GM21360 (cell line): ENCODE results near the gene BCAS3.
"Not testable (repeated sequence)": the region's sequence is repeated elsewhere in the genome, so short reads cannot be mapped to it uniquely, and the experiment has no call there.

Source experiments
- ATAC-seq: cut with Tn5 transposase; IDR thresholded peaks from one replicate; pipeline ENCODE4 v1.9.1; 2021; ENCODE audit warnings: mild to moderate bottlenecking, moderate library complexity; ENCODE audit not compliant: unreplicated experiment

Gene BCAS3

DNA sequence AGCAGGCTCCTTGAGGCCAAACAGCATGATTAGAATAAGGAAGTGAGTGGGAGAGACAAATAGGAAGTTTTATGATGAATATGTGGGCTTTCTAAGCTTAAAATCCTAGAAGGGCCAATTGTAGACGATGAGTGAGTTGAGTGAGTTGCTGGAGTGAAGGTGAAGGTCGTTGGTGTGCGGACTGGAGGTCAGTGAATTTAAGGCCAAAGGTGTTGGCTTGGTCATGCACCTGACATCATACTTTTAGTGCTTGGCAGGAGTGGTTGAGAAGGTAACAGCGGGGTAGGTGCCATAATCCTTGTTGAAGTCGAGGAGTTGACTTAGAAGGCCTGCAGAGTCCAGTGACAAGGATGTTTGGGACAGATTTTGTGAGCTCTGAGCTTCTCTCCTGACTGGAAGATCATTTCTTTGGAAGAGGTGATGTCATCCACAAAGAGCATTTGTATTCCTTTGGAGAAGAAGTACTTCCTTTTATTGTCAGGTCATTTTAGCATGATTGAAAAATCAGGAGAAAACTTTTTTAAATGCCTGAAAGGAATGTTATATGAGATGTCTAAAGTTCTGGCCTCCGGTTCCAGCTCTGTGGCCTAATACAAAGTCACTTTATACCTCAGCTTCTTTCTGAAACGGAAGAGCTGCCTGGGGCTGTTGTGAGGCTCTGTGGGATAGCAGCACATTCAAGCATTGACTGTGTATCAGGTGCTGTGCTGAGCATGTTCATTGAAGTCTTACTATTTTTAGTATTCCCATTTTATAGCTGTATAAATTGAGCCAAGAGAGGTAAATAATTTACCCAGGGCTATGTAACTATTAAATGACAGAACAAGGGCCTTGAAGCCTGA lies 668.4 kb downstream of the BCAS3 start:
- no peak for ATAC-seq

- no peak for ATAC-seq
Measured at GRCh38 chr17:61349350-61349749, 671.7 kb downstream of the BCAS3 start.

DNA sequence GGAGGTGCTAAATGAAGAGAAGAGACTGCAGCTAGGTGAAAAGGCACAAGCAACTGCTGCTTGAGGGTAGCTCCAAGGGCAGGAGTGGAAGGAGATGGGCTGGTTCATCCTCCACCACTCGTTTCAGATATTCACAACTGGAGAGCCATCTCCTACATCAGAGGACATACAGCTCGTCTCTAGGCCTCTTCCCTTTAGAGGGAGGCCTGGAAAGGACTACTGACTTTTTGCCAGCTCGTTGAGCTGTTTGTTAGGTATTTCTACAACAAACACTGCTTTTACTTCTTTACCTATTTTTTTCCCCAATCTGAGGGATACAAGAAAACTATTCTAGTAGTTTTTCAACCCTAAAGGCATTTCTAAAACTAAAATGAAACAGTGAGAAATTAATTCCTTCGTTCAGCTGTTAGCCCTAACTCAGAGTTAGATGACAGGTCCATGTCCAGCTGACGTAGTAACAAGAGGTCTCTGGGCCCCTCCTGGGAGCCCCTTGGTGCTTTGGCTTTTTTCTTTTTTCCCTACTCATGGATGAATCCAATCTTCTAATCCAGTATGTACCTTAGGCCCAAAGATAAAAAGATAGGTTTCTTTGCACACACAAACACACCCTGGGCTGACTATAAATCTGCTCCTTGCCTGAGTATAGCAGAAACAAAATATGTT lies 674.2 kb downstream of the BCAS3 start:
- no peak for ATAC-seq

DNA sequence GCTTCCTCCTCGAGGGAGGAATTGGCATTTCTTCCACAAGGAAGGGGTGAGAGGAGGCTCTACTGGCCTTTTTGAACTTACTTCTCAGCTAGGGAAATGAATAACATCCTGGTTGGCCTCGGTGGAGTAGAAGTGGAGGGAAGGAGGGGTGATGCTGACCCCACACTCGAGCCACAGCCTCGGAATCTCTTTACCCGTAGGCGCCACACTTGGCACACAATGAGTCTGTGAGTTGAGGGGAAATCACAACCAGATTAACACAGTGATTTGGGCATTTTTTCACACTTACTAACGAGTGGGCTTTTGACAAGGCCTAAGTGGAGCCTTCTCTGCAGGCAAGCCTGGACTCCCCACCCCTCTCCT lies 674.7 kb downstream of the BCAS3 start:
- no peak for ATAC-seq

DNA sequence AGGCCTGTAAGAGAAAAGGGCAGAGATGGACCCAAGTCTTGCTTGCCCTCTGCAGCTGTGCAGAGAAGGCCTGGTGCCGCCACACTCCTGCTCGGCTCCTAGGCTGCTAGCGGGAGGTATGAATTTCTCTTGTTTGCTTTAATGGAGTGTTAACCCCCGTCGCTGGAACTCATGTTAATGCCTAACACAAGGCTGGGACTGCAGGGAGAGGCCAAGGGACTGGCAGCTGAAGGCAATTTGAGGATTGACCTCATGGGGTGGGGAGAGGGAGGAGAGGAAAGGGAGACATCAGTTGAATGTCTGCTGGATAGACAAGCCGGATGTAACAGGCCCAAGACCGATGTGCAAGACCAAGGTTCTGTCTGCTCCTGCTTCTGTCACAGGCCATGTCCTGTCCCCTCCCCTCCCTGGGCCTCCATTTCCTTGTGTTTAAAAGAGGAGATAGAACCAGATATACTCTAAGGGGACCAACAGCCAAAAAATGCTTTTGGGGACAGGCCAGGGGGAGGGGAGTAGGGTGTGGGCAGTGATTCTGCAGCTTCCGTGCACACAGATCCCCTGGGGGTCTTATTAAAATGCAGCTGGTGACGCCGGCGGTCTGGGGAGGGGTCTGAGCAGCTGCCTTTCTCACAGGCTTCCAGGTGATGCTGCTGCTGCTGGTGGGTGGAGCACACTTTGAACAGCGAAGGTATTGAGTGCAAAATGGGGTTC lies 675.3 kb downstream of the BCAS3 start:
- no peak for ATAC-seq

DNA sequence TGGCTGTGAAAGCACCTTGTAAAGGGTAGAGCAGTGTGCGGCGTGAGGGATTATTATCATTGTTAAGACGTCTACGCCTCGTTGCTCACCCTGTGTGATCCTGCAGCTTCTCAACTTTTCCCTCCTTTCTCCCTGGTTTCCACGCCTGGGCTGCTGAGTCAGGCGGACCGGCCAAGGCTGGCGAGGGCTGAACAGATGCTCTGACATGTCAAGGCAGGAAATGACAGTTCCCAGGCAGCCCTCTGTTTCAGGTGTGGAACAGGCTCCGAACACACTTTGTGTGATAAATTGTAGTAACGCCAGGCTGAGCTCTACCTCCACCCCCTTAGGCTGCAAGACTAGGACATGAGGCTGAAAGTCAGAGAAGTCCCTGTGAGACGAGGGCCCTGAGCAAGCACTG lies 676.0 kb downstream of the BCAS3 start:
- ATAC-seq, result no peak

DNA sequence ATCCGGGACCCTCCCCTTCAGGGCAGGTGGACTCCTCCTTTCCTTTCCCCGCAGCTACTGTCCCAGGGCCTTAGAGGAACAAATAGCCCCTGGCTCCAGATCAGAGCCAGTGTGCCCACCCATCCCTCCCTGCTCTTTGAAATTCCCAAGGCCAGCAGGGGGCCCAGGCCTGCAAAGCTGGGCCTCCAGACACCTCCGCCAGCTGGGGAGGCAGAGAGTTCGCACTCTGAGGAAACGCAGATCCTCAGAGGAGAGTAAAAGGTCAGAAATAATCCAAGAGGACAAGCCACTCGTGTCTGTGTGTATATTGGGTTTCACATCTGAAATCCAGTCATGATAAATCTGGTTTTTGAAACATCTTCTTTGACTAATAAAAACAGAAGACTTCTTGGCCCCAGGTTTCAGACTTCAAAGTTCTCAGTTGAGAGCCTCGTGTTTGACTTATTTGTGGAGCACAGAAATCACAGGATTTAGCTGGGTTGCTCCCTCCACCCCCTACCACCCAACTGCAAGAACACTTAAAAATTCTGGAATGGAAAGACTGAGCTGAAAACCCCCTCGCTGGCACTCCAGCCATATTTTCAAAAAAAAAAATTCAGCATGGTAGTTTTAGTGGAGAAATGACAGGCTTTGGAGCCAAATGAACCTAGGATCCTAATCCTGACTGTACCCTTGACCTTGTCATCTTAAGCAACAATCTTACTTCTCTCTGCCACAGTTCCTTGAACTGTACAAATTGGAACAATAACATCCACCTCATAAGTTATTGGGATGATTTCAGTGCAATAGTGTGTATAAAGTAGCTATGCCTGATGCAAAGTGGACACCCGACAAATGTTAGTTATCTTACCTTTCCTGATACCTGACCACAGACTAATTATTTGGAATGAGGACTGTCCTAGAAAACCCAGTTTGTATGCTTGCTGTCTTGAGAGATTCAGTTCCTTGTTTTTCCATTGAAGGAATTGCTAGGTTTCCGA lies 677.5 kb downstream of the BCAS3 start:
- no peak for ATAC-seq

GRCh38 chr17:61357061-61357460 lies 679.4 kb downstream of the BCAS3 start:
- ATAC-seq, result not testable (repeated sequence)

- not testable (repeated sequence) for ATAC-seq
Measured at GRCh38 chr17:61359513-61359912, 681.9 kb downstream of the BCAS3 start.

DNA sequence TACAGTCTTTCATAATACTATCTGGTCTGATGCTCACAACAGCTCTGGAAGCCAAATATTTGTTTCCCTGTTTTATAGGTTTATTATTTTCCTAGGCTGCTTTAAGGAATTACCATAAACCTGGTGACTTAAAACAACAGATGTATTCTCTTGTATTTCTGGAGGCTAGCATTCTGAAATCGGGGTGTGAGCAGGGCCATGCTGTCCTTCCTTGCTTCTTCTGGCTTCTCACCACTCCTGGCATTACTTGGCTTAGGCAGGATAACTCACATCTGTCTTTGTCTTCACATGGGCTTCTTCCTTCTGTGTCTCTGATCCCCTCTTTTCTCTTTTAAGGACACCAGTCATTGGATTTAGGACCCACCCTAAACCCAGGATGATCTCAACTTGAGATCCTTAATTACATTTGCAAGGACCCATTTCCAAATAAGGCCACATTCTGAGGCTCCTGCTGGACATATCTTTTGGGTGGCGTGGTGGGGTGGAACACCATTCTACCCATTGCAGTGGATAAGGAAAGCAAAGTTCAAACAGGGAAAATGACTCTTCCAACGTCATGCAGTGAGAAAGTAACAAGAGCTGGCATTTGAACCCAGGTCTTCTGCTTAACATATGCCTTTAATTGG lies 682.8 kb downstream of the BCAS3 start:
- no peak for ATAC-seq

GRCh38 chr17:61361084-61361483 lies 683.4 kb downstream of the BCAS3 start:
- no peak for ATAC-seq

- ATAC-seq, result no peak
Measured at GRCh38 chr17:61362396-61362795, 684.7 kb downstream of the BCAS3 start.

- no peak for ATAC-seq
Measured at GRCh38 chr17:61362852-61363600, 685.4 kb downstream of the BCAS3 start.

DNA sequence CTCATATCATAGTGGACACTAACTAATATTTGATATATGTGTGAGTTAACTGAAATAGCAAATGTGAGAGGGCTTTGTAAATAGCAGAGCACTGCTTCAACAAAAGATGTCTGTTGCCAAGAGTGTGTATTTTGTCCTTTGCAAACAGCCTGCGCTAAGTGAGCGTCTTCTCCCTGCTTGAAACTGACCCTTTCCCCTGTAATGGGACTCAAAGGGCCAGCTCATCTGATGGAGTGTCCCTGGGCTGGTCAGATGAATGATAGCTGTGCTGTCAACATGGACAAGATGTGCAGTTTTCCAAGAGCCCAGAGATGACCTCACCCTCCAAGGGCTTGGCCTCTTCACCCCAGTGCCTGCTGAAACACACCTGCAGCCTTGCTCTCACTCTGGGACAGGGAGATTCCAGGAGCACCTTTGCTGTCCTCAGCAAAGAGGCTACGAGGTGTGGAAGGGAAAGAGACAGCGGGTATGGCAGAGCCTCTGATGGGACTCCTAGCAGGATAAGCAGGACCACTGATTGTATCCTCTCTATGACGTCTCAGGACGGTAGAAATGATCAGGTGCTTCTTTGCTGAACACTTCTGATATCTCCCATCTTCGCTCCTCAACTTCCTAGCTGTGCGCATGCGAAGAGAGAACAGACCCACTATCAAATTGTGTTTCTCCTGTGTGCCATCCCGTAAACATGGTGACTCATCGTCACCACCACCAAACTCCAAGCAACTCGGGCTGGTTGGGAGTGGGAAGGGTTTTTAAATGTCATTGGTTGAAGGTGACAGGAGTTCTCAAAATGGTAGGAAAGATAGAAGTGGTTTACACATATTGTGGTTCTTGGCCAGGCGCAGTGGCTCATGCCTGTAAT lies 686.2 kb downstream of the BCAS3 start:
- ATAC-seq, result no peak

- ATAC-seq, result no peak
Measured at GRCh38 chr17:61364463-61364846, 686.8 kb downstream of the BCAS3 start.

- ATAC-seq, result no peak
Measured at GRCh38 chr17:61366076-61366714, 688.5 kb downstream of the BCAS3 start.

DNA sequence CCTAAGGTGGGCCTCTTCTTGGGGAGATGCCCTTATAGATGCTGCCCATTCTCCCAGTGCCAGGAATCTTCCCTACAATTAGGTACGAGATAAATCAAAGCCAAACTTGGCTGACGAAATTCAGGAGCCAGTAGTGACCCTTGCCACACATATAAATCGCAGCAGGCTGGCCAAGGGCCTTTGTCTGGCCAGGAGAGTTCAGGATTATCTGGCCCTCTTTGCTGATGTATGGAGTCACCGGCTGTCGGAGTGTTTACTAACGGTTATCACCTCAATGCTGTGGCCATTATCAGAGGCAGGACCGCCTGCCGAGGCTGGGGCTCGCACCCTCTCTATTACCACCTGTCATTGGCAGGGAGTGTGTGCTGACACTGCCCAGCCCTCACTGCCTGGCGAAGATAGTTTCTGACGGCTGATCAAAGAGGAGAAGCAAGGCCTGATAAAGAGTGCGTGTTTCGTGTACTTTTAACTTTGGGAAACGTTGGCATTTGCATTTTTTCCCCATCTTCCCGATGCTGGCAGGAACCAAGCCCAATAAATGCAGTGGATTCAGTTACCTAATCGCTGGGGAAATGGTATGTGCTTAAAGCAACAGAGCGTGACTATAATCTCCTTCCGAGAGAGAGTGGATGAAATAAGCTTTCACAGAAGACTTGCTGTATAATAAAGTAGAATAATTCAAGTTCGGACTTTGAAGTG lies 689.2 kb downstream of the BCAS3 start:
- ATAC-seq, result no peak
